GM19397 (cell line): Measurements from ENCODE around the gene HAUS6.
"Not testable (repeated sequence)": the region's sequence is repeated elsewhere in the genome, so short reads cannot be mapped to it uniquely, and the experiment has no call there.

ENCODE experiments used
- ATAC-seq: cut with Tn5 transposase; IDR thresholded peaks from one replicate; pipeline ENCODE4 v1.9.1; 2021; ENCODE audit warnings: mild to moderate bottlenecking, moderate library complexity; ENCODE audit not compliant: unreplicated experiment

HAUS6 gene

GRCh38 chr9:19048966-19049916 lies 53.5 kb downstream of the HAUS6 start, which contains the start of gene RRAGA:
TSS of gene RRAGA (plus strand) at chr9:19049427. CDS start at chr9:19049660, 233 bp downstream.
- ATAC-seq, result peak; percentile 88

- ATAC-seq, result no peak
Observed at GRCh38 chr9:19036611-19037010, 66.1 kb downstream of the HAUS6 start.

GRCh38 chr9:19033015-19033414 lies 69.7 kb downstream of the HAUS6 start, which contains the start of gene SAXO1:
TSS of gene SAXO1 (minus strand) at chr9:19033209. CDS start at chr9:19032908, 301 bp downstream.
- ATAC-seq, result no peak

- no peak for ATAC-seq
Observed at GRCh38 chr9:19032406-19032805, 70.3 kb downstream of the HAUS6 start.

- ATAC-seq, result no peak
Observed at GRCh38 chr9:19030899-19031298, 71.8 kb downstream of the HAUS6 start.

- no peak for ATAC-seq
Observed at GRCh38 chr9:19028835-19029451, 73.8 kb downstream of the HAUS6 start.

GRCh38 chr9:19027825-19028224 lies 74.9 kb downstream of the HAUS6 start:
- ATAC-seq, result no peak

GRCh38 chr9:19026375-19026774 lies 76.3 kb downstream of the HAUS6 start:
- ATAC-seq, result no peak

GRCh38 chr9:19023078-19023477 lies 79.6 kb downstream of the HAUS6 start:
- ATAC-seq, result no peak

- ATAC-seq, result no peak
Observed at GRCh38 chr9:19022206-19022605, 80.5 kb downstream of the HAUS6 start.

GRCh38 chr9:19021649-19022048 lies 81.1 kb downstream of the HAUS6 start:
- not testable (repeated sequence) for ATAC-seq

- no peak for ATAC-seq
Observed at GRCh38 chr9:19020886-19021455, 81.7 kb downstream of the HAUS6 start.

GRCh38 chr9:19018201-19018600 lies 84.5 kb downstream of the HAUS6 start:
- no peak for ATAC-seq

GRCh38 chr9:19009391-19009965 lies 93.2 kb downstream of the HAUS6 start:
- ATAC-seq, result no peak
